Transverse colon (tissue), 4 donors: ENCODE data around the gene CACNA1C.

Experiments used
- EP300 ChIP-seq: sonication (generic); formaldehyde crosslinking; IDR thresholded peaks from one replicate; pipeline ENCODE4 v1.6.1; 2017; ENCODE audit warnings: antibody characterized with exemption, low read depth
- POLR2A ChIP-seq: fragments of 450-650 bp; IDR thresholded peaks from one replicate; pipeline ENCODE4 v1.6.1; 2016; ENCODE audit warnings: antibody characterized with exemption, mild to moderate bottlenecking, moderate library complexity
- POLR2AphosphoS5 ChIP-seq, 3 donors: sonication (generic); formaldehyde crosslinking; IDR thresholded peaks; one replicate each; pipeline ENCODE4 v1.6.1; 2016; ENCODE audit warnings: antibody characterized with exemption in 3 of 3
- TF ChIP-seq, protein P1 (sequence below), 5 experiments: fragments of 200-600 bp in 3 of 5; fragments of 450-650 bp in 2 of 5; sonication (generic) in 3 of 5; IDR thresholded peaks; 1 replicate in 2 of 5; 2 replicates in 3 of 5; pipeline ENCODE4 v1.5.1; 2016 to 2017; ENCODE audit warnings: antibody characterized with exemption in 5 of 5, inconsistent platforms in 3 of 5, mild to moderate bottlenecking in 2 of 5, moderate library complexity in 1 of 5

DNA sequence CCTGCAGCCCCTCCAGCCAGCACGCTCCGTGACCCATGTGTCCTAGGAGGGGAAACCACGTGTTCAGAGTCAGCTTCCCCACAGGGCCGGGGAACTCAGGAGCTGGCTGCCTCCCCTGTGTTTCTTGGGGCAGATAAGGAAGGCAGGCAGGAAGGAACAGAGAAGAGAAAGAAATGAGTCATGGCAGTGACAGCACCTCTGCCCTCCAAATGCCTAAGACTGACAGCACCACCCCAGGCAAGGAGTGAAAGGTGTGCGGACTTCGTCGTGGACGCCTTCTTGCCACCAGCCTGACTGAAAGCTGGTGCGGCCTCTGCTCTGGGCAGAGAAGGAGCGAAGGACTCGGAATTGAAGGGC is 575.0 kb downstream of the CACNA1C start:
- TF ChIP-seq, protein P1, sequence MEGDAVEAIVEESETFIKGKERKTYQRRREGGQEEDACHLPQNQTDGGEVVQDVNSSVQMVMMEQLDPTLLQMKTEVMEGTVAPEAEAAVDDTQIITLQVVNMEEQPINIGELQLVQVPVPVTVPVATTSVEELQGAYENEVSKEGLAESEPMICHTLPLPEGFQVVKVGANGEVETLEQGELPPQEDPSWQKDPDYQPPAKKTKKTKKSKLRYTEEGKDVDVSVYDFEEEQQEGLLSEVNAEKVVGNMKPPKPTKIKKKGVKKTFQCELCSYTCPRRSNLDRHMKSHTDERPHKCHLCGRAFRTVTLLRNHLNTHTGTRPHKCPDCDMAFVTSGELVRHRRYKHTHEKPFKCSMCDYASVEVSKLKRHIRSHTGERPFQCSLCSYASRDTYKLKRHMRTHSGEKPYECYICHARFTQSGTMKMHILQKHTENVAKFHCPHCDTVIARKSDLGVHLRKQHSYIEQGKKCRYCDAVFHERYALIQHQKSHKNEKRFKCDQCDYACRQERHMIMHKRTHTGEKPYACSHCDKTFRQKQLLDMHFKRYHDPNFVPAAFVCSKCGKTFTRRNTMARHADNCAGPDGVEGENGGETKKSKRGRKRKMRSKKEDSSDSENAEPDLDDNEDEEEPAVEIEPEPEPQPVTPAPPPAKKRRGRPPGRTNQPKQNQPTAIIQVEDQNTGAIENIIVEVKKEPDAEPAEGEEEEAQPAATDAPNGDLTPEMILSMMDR (IDR thresholded peaks at IDR 0.05): no peak
- TF ChIP-seq EP300 (no peak), POLR2A (no peak), POLR2AphosphoS5 (IDR thresholded peaks at IDR 0.05) (no peak)
